HepG2 (cell line): ENCODE measurements around the gene UBTD1. TPM values are rescaled to one million over a fixed set of nuclear protein-coding genes. Genes with fewer than 3 reads are reported as not detected.

Experiments used
- ATAC-seq: fragments of 200-7000 bp; cut with Tn5 transposase; 3 replicates; pipeline ENCODE4 v1.9.1; 2020; ENCODE audit warnings: mild to moderate bottlenecking, moderate library complexity
- BruUV-seq: library from RNA; stranded (reverse); fragments of 400-500 nt; replicated peaks from 2 replicates; lab custom pipeline; 2021; lab: Mats Ljungman, UMichigan
- CTCF ChIA-PET: fragments of 300-600 bp; formaldehyde crosslinking; extraction: SDS; loops from one replicate; lab custom pipeline; 2021; ENCODE audit warnings: low total read pairs, inconsistent platforms, low intra/inter-chr PET ratio; lab: Yijun Ruan, JAX
- POLR2A ChIA-PET: fragments of 350-600 bp; sonication (Branson Sonifier 250); formaldehyde crosslinking; loops from one replicate; lab custom pipeline; 2020; ENCODE audit warnings: antibody characterized with exemption, inconsistent platforms; lab: Yijun Ruan, JAX
- DNase-seq: peaks from one replicate; pipeline ENCODE4 v3.0.0-alpha.2; 2015; ENCODE audit warnings: low spot score
- FAIRE-seq: peaks from 3 replicates; lab custom pipeline; 2011; peaks lifted over from hg19 to GRCh38; lab: Jason Lieb, UNC
- H2AFZ ChIP-seq: one replicate; pipeline ENCODE4 v1.6.1; 2011; ENCODE audit warnings: low read length, inconsistent platforms
- H3K27ac ChIP-seq: fragments of 300-600 bp; 3 replicates; pipeline ENCODE4 v1.8.0; 2011; ENCODE audit warnings: mixed run types, mild to moderate bottlenecking, mixed read lengths, low read length, inconsistent platforms; ENCODE audit not compliant: insufficient read depth; ENCODE audit errors: extremely low read length
- H3K27me3 ChIP-seq, 2 experiments: fragments of 200-600 bp in 1 of 2; 2 replicates in 1 of 2; 3 replicates in 1 of 2; pipeline versions ENCODE4 v1.6.0 to v1.8.0; 2011; ENCODE audit warnings: low read length in 2 of 2, mild to moderate bottlenecking in 2 of 2, moderate library complexity in 2 of 2, inconsistent platforms in 1 of 2; ENCODE audit not compliant: insufficient read depth in 2 of 2, control insufficient read depth in 1 of 2
- H3K36me3 ChIP-seq, 2 experiments: fragments of 200-600 bp in 1 of 2; replicated peaks in 1 of 2; 2 replicates in 1 of 2; 3 replicates in 1 of 2; pipeline versions ENCODE4 v1.5.1 to v1.8.0; 2011; ENCODE audit warnings: low read length in 2 of 2, inconsistent platforms in 1 of 2; ENCODE audit not compliant: insufficient read depth in 2 of 2, control insufficient read depth in 1 of 2
- H3K4me1 ChIP-seq: 2 replicates; pipeline ENCODE4 v1.5.1; 2012; ENCODE audit warnings: low read length, inconsistent platforms; ENCODE audit not compliant: insufficient read depth
- H3K4me2 ChIP-seq: 2 replicates; pipeline ENCODE4 v1.6.0; 2011; ENCODE audit warnings: low read depth, low read length, inconsistent platforms
- H3K4me3 ChIP-seq, 3 experiments: fragments of 200-600 bp in 1 of 3; sonication (generic), shearing (Covaris generic) in 1 of 3; replicated peaks in 1 of 3; 2 replicates each; pipeline ENCODE4 v1.5.1; 2011 to 2016; ENCODE audit warnings: low read length in 3 of 3, inconsistent platforms in 2 of 3, low read depth in 2 of 3, mild to moderate bottlenecking in 2 of 3, control low read depth in 1 of 3, mixed read lengths in 1 of 3; ENCODE audit not compliant: insufficient read depth in 1 of 3
- H3K79me2 ChIP-seq: one replicate; pipeline ENCODE4 v1.6.1; 2011; ENCODE audit warnings: low read length, inconsistent platforms; ENCODE audit not compliant: insufficient read depth
- H3K9ac ChIP-seq: 2 replicates; pipeline ENCODE4 v1.6.0; 2011; ENCODE audit warnings: mild to moderate bottlenecking, low read depth, low read length, inconsistent platforms; ENCODE audit not compliant: insufficient read depth
- H3K9me3 ChIP-seq: 2 replicates; pipeline ENCODE4 v1.5.1; 2012; ENCODE audit warnings: mild to moderate bottlenecking, low read length
- H4K20me1 ChIP-seq: 2 replicates; pipeline ENCODE4 v1.6.0; 2011; ENCODE audit warnings: inconsistent platforms, mild to moderate bottlenecking, low read length, moderate library complexity; ENCODE audit not compliant: insufficient read depth
- ATRX ChIP-seq: sonication (generic); formaldehyde crosslinking; IDR thresholded peaks from 2 replicates; pipeline ENCODE4 v1.4.0; 2020; ENCODE audit warnings: missing genetic modification reagents, borderline replicate concordance
- FOSL1 ChIP-seq: sonication (generic); formaldehyde crosslinking; IDR thresholded peaks from 2 replicates; pipeline ENCODE4 v1.9.0; 2021; ENCODE audit warnings: missing genetic modification reagents, borderline replicate concordance
- GPBP1L1 ChIP-seq: sonication (generic); formaldehyde crosslinking; IDR thresholded peaks from 2 replicates; pipeline ENCODE4 v1.5.0; 2020; ENCODE audit warnings: mild to moderate bottlenecking, missing genetic modification reagents
- KLF9 ChIP-seq: IDR thresholded peaks from 2 replicates; pipeline ENCODE4 v1.6.1; 2016; ENCODE audit warnings: low read depth
- ZMAT5 ChIP-seq: sonication (generic); formaldehyde crosslinking; IDR thresholded peaks from 2 replicates; pipeline ENCODE4 v1.5.0; 2020; ENCODE audit warnings: mild to moderate bottlenecking, low read depth, missing genetic modification reagents, borderline replicate concordance
- ZNF251 ChIP-seq: sonication (generic); formaldehyde crosslinking; IDR thresholded peaks from 2 replicates; pipeline ENCODE4 v1.9.0; 2021; ENCODE audit warnings: mild to moderate bottlenecking, missing genetic modification reagents
- ZNF629 ChIP-seq: sonication (generic); formaldehyde crosslinking; conservative IDR thresholded peaks from 2 replicates; pipeline ENCODE4 v1.5.0; 2020; ENCODE audit warnings: missing genetic modification reagents
- WGBS: methylation state at CpG from one replicate; pipeline ENCODE4 v1.1.6; 2017; ENCODE audit warnings: low lambda C conversion rate; 5-methylcytosine and 5-hydroxymethylcytosine counted together
- in situ Hi-C: cut with HindIII; loops from 2 replicates; pipeline ENCODE4 v1.10.0; 2017; ENCODE audit warnings: low pct_unique_long_range_greater_than_20kb; ENCODE audit not compliant: extremely low pct_ligation_motif_present
- intact Hi-C: fragments of 100-400 bp; cut with micrococcal nuclease; formaldehyde crosslinking; loops from one replicate; pipeline ENCODE4 v1.10.0; 2022; ENCODE audit not compliant: unreplicated experiment
- polyA plus RNA-seq, 8 experiments: library from polyadenylated mRNA; depleted of rRNA in 3 of 8; stranded (reverse) in 7 of 8; unstranded in 1 of 8; fragments of >200 nt; fragmentation: Illumina TruSeq in 4 of 8; extraction: Trizol in 4 of 8; gene quantifications; 2 replicates each; pipeline versions ENCODE4 v1.2.1 to v1.2.3, GENCODE V29; 2011 to 2016; ENCODE audit warnings: low read depth in 4 of 8, missing spikeins in 1 of 8, mixed read lengths in 1 of 8; ENCODE audit not compliant: insufficient read depth in 1 of 8
- total RNA-seq, 5 experiments: library from RNA; depleted of rRNA; stranded (reverse); fragments of >200 nt; fragmentation: Illumina TruSeq; extraction: Trizol; gene quantifications; 2 replicates each; pipeline ENCODE4 v1.2.3, GENCODE V29; 2016; ENCODE audit warnings: low read depth in 1 of 5

UBTD1 gene
- total and polyA plus RNA-seq, 2 of the 13 experiments (the other 11 are each of a cell fraction or from before 2014, with no cell fraction given) = 7.9 to 10.0 TPM

GRCh38 chr10:97508342-97508741, 9.6 kb downstream of the UBTD1 start:
- no peak overlapping the region for H3K9ac ChIP-seq
- no peak overlapping the region for H3K4me2 ChIP-seq
- no peaks in the 10 kb centered on the region for H3K27me3 ChIP-seq
- H3K9me3 ChIP-seq = no peaks in the 10 kb centered on the region
- H3K4me1 ChIP-seq = no peaks in the 10 kb centered on the region
- in situ Hi-C loops = no loop called here
- DNase-seq = no peak
- H3K79me2 ChIP-seq = no peaks in the 10 kb centered on the region
- FAIRE-seq = no peak
- WGBS = 82% methylated on average over 1 of the region's 1 CpG
- no TSS peak for BruUV-seq
- TF ChIP-seq ZNF251 = no peak
- TF ChIP-seq KLF9 (CRISPR knock-in tag) = no peak
- TF ChIP-seq ZMAT5 = no peak
- TF ChIP-seq FOSL1 (CRISPR knock-in tag) = no peak
- TF ChIP-seq GPBP1L1 (CRISPR knock-in tag) = no peak
- H3K4me3 ChIP-seq = no peak overlapping the region
- no peak overlapping the region for H2AFZ ChIP-seq
- H3K27ac ChIP-seq = no peak overlapping the region
- intact Hi-C loops = no loop called here
- POLR2A ChIA-PET = interaction anchor here (1.1 kb wide), 1 partner anchor 9 kb away, joined by 3 read pairs; the partner anchor contains the start of gene UBTD1
- CTCF ChIA-PET = no interaction called here
- no peaks in the 10 kb centered on the region; the same call in 1 of the 2 replicates for H4K20me1 ChIP-seq
- no peaks in the 10 kb centered on the region; a peak in 1 of 5 replicates for H3K36me3 ChIP-seq
- no peak for ATAC-seq

DNA sequence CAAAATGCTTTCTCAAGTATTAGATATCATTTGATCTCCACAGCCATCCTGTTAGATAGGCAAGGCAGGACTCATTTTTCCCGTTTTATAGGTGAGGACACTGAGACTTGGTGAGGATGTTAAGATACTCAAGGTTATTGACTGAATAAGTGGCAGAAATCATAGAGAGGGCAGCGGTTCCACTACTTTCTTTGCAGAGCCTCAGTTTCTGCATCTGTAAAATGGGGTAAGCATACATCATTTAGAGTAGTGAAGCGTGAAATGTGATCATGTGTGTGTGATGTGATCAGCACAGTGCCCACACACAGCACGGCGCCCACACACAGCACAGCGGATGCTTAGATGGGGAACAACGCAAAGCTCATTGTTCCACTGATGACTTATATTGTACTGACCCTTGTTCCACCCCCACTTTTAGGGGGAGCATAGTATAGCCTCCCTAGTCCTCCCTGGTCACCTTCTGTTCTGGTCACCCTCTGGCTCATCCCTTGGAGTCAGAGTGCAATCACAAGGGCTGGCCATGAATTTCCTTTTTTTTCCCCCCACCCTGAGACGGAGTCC, 10.5 kb downstream of the UBTD1 start:
- ATAC-seq (no peak), FAIRE-seq (no peak)

More for the DNA sequence above, 10.5 kb downstream of the UBTD1 start:
- 93% methylated on average over 8 of the region's 8 CpGs for WGBS
- no peaks in the 10 kb centered on the region for H3K27me3 ChIP-seq
- H3K79me2 ChIP-seq = no peaks in the 10 kb centered on the region
- H3K9me3 ChIP-seq = no peaks in the 10 kb centered on the region
- in situ Hi-C loops (no loop called here), intact Hi-C loops (no loop called here)
- ChIA-PET CTCF (no interaction called here), POLR2A (no interaction called here)
- H3K4me2 ChIP-seq = no peak overlapping the region
- TF ChIP-seq ZNF629 (CRISPR knock-in tag) = peak; percentile 89
- TF ChIP-seq ATRX (CRISPR knock-in tag) = no peak
- H4K20me1 ChIP-seq = no peaks in the 10 kb centered on the region; the same call in 1 of the 2 replicates
- no peak overlapping the region for H3K4me3 ChIP-seq
- H3K27ac ChIP-seq = no peak overlapping the region
- no peaks in the 10 kb centered on the region for H3K4me1 ChIP-seq
- H3K9ac ChIP-seq = no peak overlapping the region
- DNase-seq = no peak
- H3K36me3 ChIP-seq = no peaks in the 10 kb centered on the region; a peak in 1 of 5 replicates
- no TSS peak for BruUV-seq
- H2AFZ ChIP-seq = no peak overlapping the region
